SK-N-SH (cell line): ENCODE data around the gene SNCA. TPM values are rescaled to one million over a fixed set of nuclear protein-coding genes. Genes with fewer than 3 reads are reported as not detected.
A peak's percentile ranks its signal among the peaks of the same experiment; 100 is the strongest.

Experiments used
- CTCF ChIA-PET: fragments of 300-600, 350-600 bp; formaldehyde crosslinking; extraction: SDS; loops from one replicate; lab custom pipeline; 2021; lab: Yijun Ruan, JAX
- POLR2A ChIA-PET: fragments of 350-600 bp; sonication (Branson Sonifier 250); formaldehyde crosslinking; extraction: SDS; loops from one replicate; lab custom pipeline; 2020; ENCODE audit warnings: antibody characterized with exemption, inconsistent platforms; lab: Yijun Ruan, JAX
- DNase-seq: peaks from one replicate; pipeline ENCODE4 v3.0.0; 2012
- H2AFZ ChIP-seq: fragments of 200-600 bp; sonication (generic); 2 replicates; pipeline ENCODE4 v1.8.1; 2016; ENCODE audit warnings: antibody characterized with exemption, mild to moderate bottlenecking, low read depth
- H3F3A ChIP-seq: fragments of 200-600 bp; sonication (generic); replicated peaks from 2 replicates; pipeline ENCODE3; 2016; ENCODE audit warnings: antibody characterized with exemption, mild to moderate bottlenecking; ENCODE audit not compliant: insufficient read depth
- H3K27ac ChIP-seq, 2 experiments: fragments of 200-500 bp in 1 of 2; fragments of 200-600 bp in 1 of 2; sonication (Bioruptor generic) in 1 of 2; sonication (generic), shearing (Covaris generic) in 1 of 2; 2 replicates each; pipeline versions ENCODE4 v1.5.1 to v1.6.1; 2014 to 2016; ENCODE audit warnings: low read depth in 2 of 2, inconsistent platforms in 1 of 2, low read length in 1 of 2, mild to moderate bottlenecking in 1 of 2, mixed read lengths in 1 of 2
- H3K27me3 ChIP-seq: fragments of 200-600 bp; sonication (generic), shearing (Covaris generic); 2 replicates; pipeline ENCODE4 v1.6.1; 2016; ENCODE audit warnings: mixed run types; ENCODE audit not compliant: insufficient read depth
- H3K36me3 ChIP-seq, 2 experiments: fragments of 200-500 bp in 1 of 2; fragments of 200-600 bp in 1 of 2; sonication (Bioruptor generic) in 1 of 2; sonication (generic) in 1 of 2; replicated peaks in 1 of 2; 2 replicates each; pipeline versions ENCODE3 to v1.5.1; 2014 to 2016; ENCODE audit warnings: low read length in 1 of 2, mild to moderate bottlenecking in 1 of 2; ENCODE audit not compliant: insufficient read depth in 2 of 2, control insufficient read depth in 1 of 2
- H3K4me1 ChIP-seq, 2 experiments: fragments of 200-500 bp in 1 of 2; fragments of 200-600 bp in 1 of 2; sonication (Bioruptor generic) in 1 of 2; sonication (generic), shearing (Covaris generic) in 1 of 2; 2 replicates each; pipeline versions ENCODE4 v1.5.1 to v1.6.1; 2014 to 2016; ENCODE audit warnings: low read depth in 1 of 2, low read length in 1 of 2, mixed run types in 1 of 2; ENCODE audit not compliant: insufficient read depth in 2 of 2, control insufficient read depth in 1 of 2
- H3K4me2 ChIP-seq: fragments of 200-600 bp; sonication (generic), shearing (Covaris generic); 2 replicates; pipeline ENCODE4 v1.6.1; 2017; ENCODE audit warnings: mixed run types
- H3K4me3 ChIP-seq, 2 experiments: fragments of 200-500 bp in 1 of 2; fragments of 200-600 bp in 1 of 2; sonication (Bioruptor generic) in 1 of 2; sonication (generic), shearing (Covaris generic) in 1 of 2; 2 replicates each; pipeline versions ENCODE4 v1.5.1 to v1.8.1; 2014 to 2016; ENCODE audit warnings: low read depth in 2 of 2, inconsistent platforms in 1 of 2, low read length in 1 of 2, mild to moderate bottlenecking in 1 of 2, mixed read lengths in 1 of 2, moderate library complexity in 1 of 2
- H3K79me2 ChIP-seq: fragments of 200-600 bp; sonication (generic); 2 replicates; pipeline ENCODE4 v1.8.1; 2017; ENCODE audit warnings: mild to moderate bottlenecking; ENCODE audit not compliant: insufficient read depth
- H3K9ac ChIP-seq: fragments of 200-600 bp; sonication (generic); 2 replicates; pipeline ENCODE4 v1.6.1; 2017; ENCODE audit warnings: mixed run types
- H3K9me2 ChIP-seq: fragments of 200-600 bp; sonication (generic); 2 replicates; pipeline ENCODE4 v1.6.1; 2017; ENCODE audit warnings: mixed run types
- H3K9me3 ChIP-seq: fragments of 200-600 bp; sonication (generic); 2 replicates; pipeline ENCODE4 v1.6.1; 2017; ENCODE audit warnings: mixed run types, mild to moderate bottlenecking, moderate library complexity
- H4K20me1 ChIP-seq: fragments of 200-600 bp; sonication (generic); 2 replicates; pipeline ENCODE4 v1.6.1; 2017; ENCODE audit warnings: mild to moderate bottlenecking, mixed run types; ENCODE audit not compliant: insufficient read depth
- EP300 ChIP-seq, 2 experiments: IDR thresholded peaks; 2 replicates each; pipeline versions ENCODE4 v1.4.0 to v1.6.1; 2012; ENCODE audit warnings: borderline replicate concordance in 1 of 2, low read depth in 1 of 2, low read length in 1 of 2
- FOSL2 ChIP-seq: IDR thresholded peaks from 2 replicates; pipeline ENCODE4 v1.4.0; 2012; ENCODE audit warnings: low read depth, mild to moderate bottlenecking, moderate library complexity, borderline replicate concordance
- FOXM1 ChIP-seq: IDR thresholded peaks from 2 replicates; pipeline ENCODE4 v1.4.0; 2012; ENCODE audit warnings: low read depth, mild to moderate bottlenecking
- GABPA ChIP-seq: IDR thresholded peaks from 2 replicates; pipeline ENCODE4 v1.4.0; 2012; ENCODE audit warnings: low read depth, mild to moderate bottlenecking
- GATA2 ChIP-seq: sonication (generic); formaldehyde crosslinking; IDR thresholded peaks from 2 replicates; pipeline ENCODE4 v1.5.0; 2020; ENCODE audit warnings: mild to moderate bottlenecking, missing genetic modification reagents
- IRF3 ChIP-seq: fragments of 150-350 bp; IDR thresholded peaks from 2 replicates; pipeline ENCODE4 v1.6.1; 2016; ENCODE audit warnings: mild to moderate bottlenecking, low read depth, low read length
- MEF2A ChIP-seq: IDR thresholded peaks from 2 replicates; pipeline ENCODE4 v1.4.0; 2012; ENCODE audit warnings: low read depth, borderline replicate concordance
- NFIC ChIP-seq: IDR thresholded peaks from 2 replicates; pipeline ENCODE4 v1.4.0; 2012; ENCODE audit warnings: borderline replicate concordance
- NRF1 ChIP-seq: IDR thresholded peaks from 2 replicates; pipeline ENCODE4 v1.6.1; 2012; ENCODE audit warnings: low read depth, mild to moderate bottlenecking, low read length
- PBX3 ChIP-seq: IDR thresholded peaks from 2 replicates; pipeline ENCODE4; 2012
- POLR2AphosphoS5 ChIP-seq: IDR thresholded peaks from 2 replicates; pipeline ENCODE4 v1.6.1; 2012; ENCODE audit warnings: low read depth, low read length
- RCOR1 ChIP-seq: fragments of 150-350 bp; IDR thresholded peaks from 2 replicates; pipeline ENCODE4 v1.6.1; 2017; ENCODE audit warnings: antibody characterized with exemption, low read length
- RFX5 ChIP-seq: IDR thresholded peaks from 2 replicates; pipeline ENCODE4 v1.6.1; 2012; ENCODE audit warnings: mild to moderate bottlenecking, improper control_type of control experiment, low read length
- RXRA ChIP-seq: IDR thresholded peaks from 2 replicates; pipeline ENCODE4 v1.4.0; 2012; ENCODE audit warnings: low read depth, mild to moderate bottlenecking, borderline replicate concordance
- TCF12 ChIP-seq: IDR thresholded peaks from 2 replicates; pipeline ENCODE4 v1.4.0; 2012
- ZBTB33 ChIP-seq: IDR thresholded peaks from 2 replicates; pipeline ENCODE4 v1.4.0; 2012; ENCODE audit warnings: low read depth, borderline replicate concordance
- WGBS: methylation state at CpG from one replicate; pipeline ENCODE4 v1.1.6; 2017; ENCODE audit warnings: low lambda C conversion rate; 5-methylcytosine and 5-hydroxymethylcytosine counted together
- polyA plus RNA-seq, 3 experiments: library from polyadenylated mRNA; depleted of rRNA; stranded (reverse); fragments of >200 nt; gene quantifications; 2 replicates each; pipeline ENCODE4 v1.2.3, GENCODE V29; 2012
- TF ChIP-seq, protein P1 (sequence below): IDR thresholded peaks from 2 replicates; pipeline ENCODE4 v1.6.1; 2012; ENCODE audit warnings: mild to moderate bottlenecking, low read depth, low read length, moderate library complexity
- TF ChIP-seq, protein P2 (sequence below): IDR thresholded peaks from 2 replicates; pipeline ENCODE4 v1.4.0; 2012; ENCODE audit warnings: low read depth

SNCA gene
- polyA plus RNA-seq, 1 of the 3 experiments (the other 2 are of a cell fraction), result 12.9 TPM

DNA sequence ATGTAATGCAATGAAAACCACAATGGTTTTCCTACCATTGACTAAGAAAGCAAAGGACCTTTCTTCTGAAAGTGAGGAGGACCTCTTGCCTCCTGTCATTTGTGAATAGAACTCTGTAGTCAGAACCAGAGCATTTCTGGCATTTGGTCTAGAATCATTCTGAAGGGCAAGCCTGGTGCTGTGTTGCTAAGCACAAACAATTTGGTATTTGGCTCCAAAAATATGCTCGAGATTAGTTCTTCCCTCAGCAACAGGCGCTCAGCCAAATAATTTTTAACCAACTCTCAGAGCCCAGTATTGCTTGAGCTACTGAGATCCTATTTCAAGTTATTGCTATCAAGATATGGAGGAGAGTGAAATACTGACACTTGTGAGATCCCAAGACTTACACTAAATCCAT lies 71.0 kb downstream of the SNCA start:
- Histone ChIP-seq H4K20me1 (no peaks in the 10 kb centered on the region), H3K36me3 (no peaks in the 10 kb centered on the region), H3K4me1 (no peaks in the 10 kb centered on the region; a peak in 2 of 4 replicates), H3K9ac (no peak overlapping the region), H3K4me2 (peak overlapping the region; percentile 12; the same call in 1 of the 2 replicates), H3F3A (peaks cover 5% of the 10 kb centered on the region), H3K4me3 (no peak overlapping the region; a peak in 1 of 4 replicates), H3K79me2 (no peaks in the 10 kb centered on the region), H2AFZ (peak overlapping the region; percentile 32; the same call in 1 of the 2 replicates), H3K9me2 (no peaks in the 10 kb centered on the region), H3K27ac (peak overlapping the region; percentile 75), H3K27me3 (no peaks in the 10 kb centered on the region), H3K9me3 (no peaks in the 10 kb centered on the region)
- CTCF ChIA-PET, result no interaction called here
- WGBS, result 54% methylated on average over 2 of the region's 2 CpGs
- TF ChIP-seq EP300 (IDR thresholded peaks at IDR 0.05; ENCODE audit: borderline replicate concordance in 1 of 2, low read depth in 1 of 2, low read length in 1 of 2) (peak in 1 of 2 experiments; percentile 45; a peak in 2 of 4 replicates), NFIC (peak; percentile 61), IRF3 (no peak), RFX5 (peak; percentile 84), NRF1 (no peak), PBX3 (no peak), MEF2A (no peak), GATA2 (CRISPR knock-in tag) (no peak)
- no peak for DNase-seq
- POLR2A ChIA-PET, result no interaction called here

DNA sequence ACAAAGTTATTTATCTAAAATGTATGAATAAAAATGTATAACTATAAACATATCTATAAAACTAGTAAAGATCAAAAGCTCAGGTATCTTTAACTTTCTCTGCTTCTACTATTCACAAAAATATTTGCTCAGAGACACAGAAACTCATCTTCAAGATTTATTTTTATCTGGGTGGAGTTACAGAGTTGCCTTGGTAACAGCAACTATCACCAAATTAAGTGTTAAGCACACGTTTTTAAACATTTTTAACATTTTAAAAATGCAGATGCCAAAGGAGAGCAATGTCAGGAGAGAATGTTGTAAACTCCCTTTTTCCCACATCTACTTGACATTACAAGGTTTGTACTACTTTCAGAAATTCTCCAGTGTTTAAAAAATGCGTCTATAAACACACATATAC lies 71.4 kb downstream of the SNCA start:
- TF ChIP-seq, protein P1, sequence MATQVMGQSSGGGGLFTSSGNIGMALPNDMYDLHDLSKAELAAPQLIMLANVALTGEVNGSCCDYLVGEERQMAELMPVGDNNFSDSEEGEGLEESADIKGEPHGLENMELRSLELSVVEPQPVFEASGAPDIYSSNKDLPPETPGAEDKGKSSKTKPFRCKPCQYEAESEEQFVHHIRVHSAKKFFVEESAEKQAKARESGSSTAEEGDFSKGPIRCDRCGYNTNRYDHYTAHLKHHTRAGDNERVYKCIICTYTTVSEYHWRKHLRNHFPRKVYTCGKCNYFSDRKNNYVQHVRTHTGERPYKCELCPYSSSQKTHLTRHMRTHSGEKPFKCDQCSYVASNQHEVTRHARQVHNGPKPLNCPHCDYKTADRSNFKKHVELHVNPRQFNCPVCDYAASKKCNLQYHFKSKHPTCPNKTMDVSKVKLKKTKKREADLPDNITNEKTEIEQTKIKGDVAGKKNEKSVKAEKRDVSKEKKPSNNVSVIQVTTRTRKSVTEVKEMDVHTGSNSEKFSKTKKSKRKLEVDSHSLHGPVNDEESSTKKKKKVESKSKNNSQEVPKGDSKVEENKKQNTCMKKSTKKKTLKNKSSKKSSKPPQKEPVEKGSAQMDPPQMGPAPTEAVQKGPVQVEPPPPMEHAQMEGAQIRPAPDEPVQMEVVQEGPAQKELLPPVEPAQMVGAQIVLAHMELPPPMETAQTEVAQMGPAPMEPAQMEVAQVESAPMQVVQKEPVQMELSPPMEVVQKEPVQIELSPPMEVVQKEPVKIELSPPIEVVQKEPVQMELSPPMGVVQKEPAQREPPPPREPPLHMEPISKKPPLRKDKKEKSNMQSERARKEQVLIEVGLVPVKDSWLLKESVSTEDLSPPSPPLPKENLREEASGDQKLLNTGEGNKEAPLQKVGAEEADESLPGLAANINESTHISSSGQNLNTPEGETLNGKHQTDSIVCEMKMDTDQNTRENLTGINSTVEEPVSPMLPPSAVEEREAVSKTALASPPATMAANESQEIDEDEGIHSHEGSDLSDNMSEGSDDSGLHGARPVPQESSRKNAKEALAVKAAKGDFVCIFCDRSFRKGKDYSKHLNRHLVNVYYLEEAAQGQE, result no peak
- TF ChIP-seq GABPA (no peak), PBX3 (no peak), MEF2A (no peak), RCOR1 (no peak), FOSL2 (no peak), ZBTB33 (no peak), TCF12 (no peak), RXRA (no peak), POLR2AphosphoS5 (no peak), FOXM1 (no peak)
- TF ChIP-seq, protein P2, sequence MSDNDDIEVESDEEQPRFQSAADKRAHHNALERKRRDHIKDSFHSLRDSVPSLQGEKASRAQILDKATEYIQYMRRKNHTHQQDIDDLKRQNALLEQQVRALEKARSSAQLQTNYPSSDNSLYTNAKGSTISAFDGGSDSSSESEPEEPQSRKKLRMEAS, result no peak
- H3K27me3 ChIP-seq, result no peaks in the 10 kb centered on the region
- POLR2A ChIA-PET, result no interaction called here
- peak overlapping the region; percentile 12; the same call in 1 of the 2 replicates for H3K4me2 ChIP-seq
- H3K4me1 ChIP-seq, result no peaks in the 10 kb centered on the region; a peak in 2 of 4 replicates
- no peak overlapping the region; a peak in 1 of 4 replicates for H3K4me3 ChIP-seq
- no peaks in the 10 kb centered on the region for H3K9me3 ChIP-seq
- H3K36me3 ChIP-seq, result no peaks in the 10 kb centered on the region
- no peaks in the 10 kb centered on the region for H3K79me2 ChIP-seq
- DNase-seq, result no peak
- no peaks in the 10 kb centered on the region for H3K9me2 ChIP-seq
- H3F3A ChIP-seq, result peaks cover 5% of the 10 kb centered on the region
- H3K9ac ChIP-seq, result no peak overlapping the region
- peak overlapping the region; percentile 75 for H3K27ac ChIP-seq
- peak overlapping the region; percentile 32; the same call in 1 of the 2 replicates for H2AFZ ChIP-seq
- WGBS, result 59% methylated on average over 2 of the region's 2 CpGs
- no peaks in the 10 kb centered on the region for H4K20me1 ChIP-seq
- CTCF ChIA-PET, result no interaction called here
